Activated B cell treated with CpG ODN at 0.5 μM for 24 hours (primary cell): ENCODE measurements around the gene ROBO2. TPM values are rescaled to one million over a fixed set of nuclear protein-coding genes. Genes with fewer than 3 reads are reported as not detected.

Experiments used
- ATAC-seq: fragments of 200-7000 bp; cut with Tn5 transposase; one replicate; pipeline ENCODE4 v1.10.0; 2021; ENCODE audit warnings: low read depth, mild to moderate bottlenecking, moderate library complexity
- CTCF ChIA-PET: fragments of 350-600 bp; sonication (Branson Sonifier 250); formaldehyde crosslinking; loops from one replicate; lab custom pipeline; 2021; ENCODE audit warnings: antibody characterized with exemption; lab: Charles Lee
- POLR2A ChIA-PET: fragments of 350-600 bp; sonication (Branson Sonifier 250); formaldehyde crosslinking; loops from one replicate; lab custom pipeline; 2021; ENCODE audit warnings: antibody characterized with exemption; lab: Charles Lee
- DNase-seq: peaks from one replicate; pipeline ENCODE4 v3.0.0; 2022
- H3K27ac Mint-ChIP-seq: one replicate; pipeline ENCODE4 v1.8.0; 2020; ENCODE audit warnings: mixed read lengths
- H3K27me3 Mint-ChIP-seq: one replicate; pipeline ENCODE4 v1.8.0; 2021; ENCODE audit warnings: mixed read lengths
- H3K36me3 Mint-ChIP-seq: one replicate; pipeline ENCODE4 v1.8.0; 2021; ENCODE audit warnings: low read depth, mixed read lengths
- H3K4me1 Mint-ChIP-seq: one replicate; pipeline ENCODE4 v1.8.0; 2021; ENCODE audit warnings: mixed read lengths
- H3K4me3 Mint-ChIP-seq: one replicate; pipeline ENCODE4 v1.8.0; 2020; ENCODE audit warnings: mild to moderate bottlenecking, mixed read lengths
- H3K9me3 Mint-ChIP-seq: one replicate; pipeline ENCODE4 v1.8.0; 2020; ENCODE audit warnings: mixed read lengths
- intact Hi-C: fragments of 100-400 bp; cut with micrococcal nuclease; formaldehyde crosslinking; loops from one replicate; pipeline ENCODE4 v1.15.1; 2024
- total RNA-seq: library from RNA; stranded (reverse); gene quantifications from 2 replicates; pipeline ENCODE4 v1.2.3, GENCODE V29; 2022
- TF ChIP-seq, protein P1 (sequence below): fragments of 200-600 bp; IDR thresholded peaks from one replicate; pipeline ENCODE4 v1.8.0; 2022; ENCODE audit warnings: antibody characterized with exemption, mild to moderate bottlenecking

ROBO2 gene
- total RNA-seq, 1 donor from 2014 or later = not detected

- H3K4me3 Mint-ChIP-seq = no peak overlapping the region
- no peaks in the 10 kb centered on the region for H3K27me3 Mint-ChIP-seq
- H3K9me3 Mint-ChIP-seq = peaks cover 3% of the 10 kb centered on the region
- H3K27ac Mint-ChIP-seq = no peak overlapping the region
- ATAC-seq = no peak
- intact Hi-C loops = no loop called here
- TF ChIP-seq, protein P1, sequence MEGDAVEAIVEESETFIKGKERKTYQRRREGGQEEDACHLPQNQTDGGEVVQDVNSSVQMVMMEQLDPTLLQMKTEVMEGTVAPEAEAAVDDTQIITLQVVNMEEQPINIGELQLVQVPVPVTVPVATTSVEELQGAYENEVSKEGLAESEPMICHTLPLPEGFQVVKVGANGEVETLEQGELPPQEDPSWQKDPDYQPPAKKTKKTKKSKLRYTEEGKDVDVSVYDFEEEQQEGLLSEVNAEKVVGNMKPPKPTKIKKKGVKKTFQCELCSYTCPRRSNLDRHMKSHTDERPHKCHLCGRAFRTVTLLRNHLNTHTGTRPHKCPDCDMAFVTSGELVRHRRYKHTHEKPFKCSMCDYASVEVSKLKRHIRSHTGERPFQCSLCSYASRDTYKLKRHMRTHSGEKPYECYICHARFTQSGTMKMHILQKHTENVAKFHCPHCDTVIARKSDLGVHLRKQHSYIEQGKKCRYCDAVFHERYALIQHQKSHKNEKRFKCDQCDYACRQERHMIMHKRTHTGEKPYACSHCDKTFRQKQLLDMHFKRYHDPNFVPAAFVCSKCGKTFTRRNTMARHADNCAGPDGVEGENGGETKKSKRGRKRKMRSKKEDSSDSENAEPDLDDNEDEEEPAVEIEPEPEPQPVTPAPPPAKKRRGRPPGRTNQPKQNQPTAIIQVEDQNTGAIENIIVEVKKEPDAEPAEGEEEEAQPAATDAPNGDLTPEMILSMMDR = no peak
- DNase-seq = no peak
- CTCF ChIA-PET = no interaction called here
- POLR2A ChIA-PET = no interaction called here
- H3K4me1 Mint-ChIP-seq = no peaks in the 10 kb centered on the region
- no peaks in the 10 kb centered on the region for H3K36me3 Mint-ChIP-seq
Measured at GRCh38 chr3:77620009-77620408, 580.1 kb downstream of the ROBO2 start.

DNA sequence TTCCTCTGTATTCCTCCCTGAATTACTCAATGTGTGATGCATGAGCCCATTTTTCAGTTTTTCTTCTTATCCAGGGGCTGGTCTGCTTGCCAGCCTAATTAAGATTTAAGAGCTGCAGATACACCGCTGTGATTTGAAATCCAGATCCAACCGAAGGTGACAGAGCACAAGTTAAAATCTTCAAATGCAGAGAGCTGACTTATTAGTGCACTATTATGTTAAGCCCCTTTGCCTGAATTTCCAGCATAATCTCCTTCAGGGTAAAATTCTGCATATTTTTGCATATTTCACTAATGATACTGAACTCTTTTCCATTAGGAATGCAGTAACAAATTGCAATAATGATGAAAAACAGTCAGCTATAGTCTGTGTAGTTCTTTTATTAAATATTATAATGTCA is 583.6 kb downstream of the ROBO2 start:
- no peak for DNase-seq
- H3K36me3 Mint-ChIP-seq = no peaks in the 10 kb centered on the region
- TF ChIP-seq, protein P1 = no peak
- H3K9me3 Mint-ChIP-seq = peaks cover 3% of the 10 kb centered on the region
- ChIA-PET POLR2A (no interaction called here), CTCF (no interaction called here)
- no peak overlapping the region for H3K27ac Mint-ChIP-seq
- H3K4me3 Mint-ChIP-seq = no peak overlapping the region
- no peak for ATAC-seq
- no peaks in the 10 kb centered on the region for H3K4me1 Mint-ChIP-seq
- no peaks in the 10 kb centered on the region for H3K27me3 Mint-ChIP-seq
- intact Hi-C loops = no loop called here

DNA sequence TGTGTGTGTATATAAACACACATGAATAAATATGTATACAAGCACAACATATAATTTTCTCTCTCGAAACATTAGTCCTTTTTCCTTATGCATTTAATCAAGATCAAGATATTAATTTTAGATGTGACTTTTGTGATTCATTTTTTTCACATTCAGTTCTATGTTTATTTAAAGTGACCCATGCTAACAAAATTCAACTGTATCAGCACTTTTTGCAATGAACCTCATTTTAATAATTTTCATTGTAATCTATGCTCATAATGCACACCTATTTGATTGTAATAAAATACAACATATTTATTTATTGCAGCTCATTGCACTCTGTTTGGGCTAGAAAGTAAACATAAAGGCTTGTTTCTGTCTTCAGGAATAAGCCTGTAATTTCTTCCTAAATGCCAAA is 586.3 kb downstream of the ROBO2 start:
- ATAC-seq = no peak
- H3K4me1 Mint-ChIP-seq = no peaks in the 10 kb centered on the region
- CTCF ChIA-PET = no interaction called here

DNA sequence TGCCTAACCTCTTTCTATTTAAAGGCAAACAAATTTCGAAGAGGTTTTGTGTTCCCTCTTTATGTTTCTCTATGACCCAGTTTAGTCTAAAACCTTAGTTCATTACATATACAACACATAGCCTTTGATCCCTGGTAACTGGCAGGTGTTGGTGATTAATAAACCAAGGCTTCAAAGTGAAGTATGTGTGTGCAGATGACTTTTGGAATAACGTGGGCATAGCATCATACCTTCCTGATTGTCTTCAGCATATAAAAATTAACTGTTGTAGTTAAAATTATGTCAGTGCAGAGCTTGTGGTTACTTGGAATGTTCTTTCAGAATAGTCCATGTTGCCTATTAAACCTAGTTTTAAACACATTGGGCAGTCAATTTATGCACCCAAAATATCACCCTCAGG is 608.3 kb downstream of the ROBO2 start:
- H3K4me3 Mint-ChIP-seq = no peak overlapping the region
- H3K4me1 Mint-ChIP-seq = no peaks in the 10 kb centered on the region
- no peak overlapping the region for H3K27ac Mint-ChIP-seq
- intact Hi-C loops = no loop called here
- H3K27me3 Mint-ChIP-seq = no peaks in the 10 kb centered on the region
- peaks cover 4% of the 10 kb centered on the region for H3K9me3 Mint-ChIP-seq
- POLR2A ChIA-PET = no interaction called here
- CTCF ChIA-PET = no interaction called here
- ATAC-seq = no peak
- H3K36me3 Mint-ChIP-seq = no peaks in the 10 kb centered on the region
- no peak for DNase-seq
- TF ChIP-seq, protein P1 = no peak

More for the DNA sequence above, 586.3 kb downstream of the ROBO2 start:
- H3K9me3 Mint-ChIP-seq = peaks cover 3% of the 10 kb centered on the region
- no peaks in the 10 kb centered on the region for H3K27me3 Mint-ChIP-seq
- no peak overlapping the region for H3K27ac Mint-ChIP-seq
- TF ChIP-seq, protein P1 = no peak
- no peak for DNase-seq
- intact Hi-C loops = no loop called here
- POLR2A ChIA-PET = no interaction called here
- no peak overlapping the region for H3K4me3 Mint-ChIP-seq
- H3K36me3 Mint-ChIP-seq = no peaks in the 10 kb centered on the region

GRCh38 chr3:77648664-77649063 is 608.8 kb downstream of the ROBO2 start:
- POLR2A ChIA-PET = no interaction called here
- TF ChIP-seq, protein P1 = no peak
- H3K4me3 Mint-ChIP-seq = no peak overlapping the region
- DNase-seq = no peak
- no peaks in the 10 kb centered on the region for H3K4me1 Mint-ChIP-seq
- H3K27me3 Mint-ChIP-seq = no peaks in the 10 kb centered on the region
- no peak overlapping the region for H3K27ac Mint-ChIP-seq
- CTCF ChIA-PET = no interaction called here
- ATAC-seq = no peak
- peaks cover 4% of the 10 kb centered on the region for H3K9me3 Mint-ChIP-seq
- no peaks in the 10 kb centered on the region for H3K36me3 Mint-ChIP-seq
- intact Hi-C loops = no loop called here
